Measurements from ENCODE around the gene PLET1. TPM values are rescaled to one million over a fixed set of nuclear protein-coding genes. Genes with fewer than 3 reads are reported as not detected.

The PLET1 gene
- total and polyA plus RNA-seq, 2 of the 8 experiments (the other 6 are each of a cell fraction or from before 2014, with no cell fraction given), result not detected

DNA sequence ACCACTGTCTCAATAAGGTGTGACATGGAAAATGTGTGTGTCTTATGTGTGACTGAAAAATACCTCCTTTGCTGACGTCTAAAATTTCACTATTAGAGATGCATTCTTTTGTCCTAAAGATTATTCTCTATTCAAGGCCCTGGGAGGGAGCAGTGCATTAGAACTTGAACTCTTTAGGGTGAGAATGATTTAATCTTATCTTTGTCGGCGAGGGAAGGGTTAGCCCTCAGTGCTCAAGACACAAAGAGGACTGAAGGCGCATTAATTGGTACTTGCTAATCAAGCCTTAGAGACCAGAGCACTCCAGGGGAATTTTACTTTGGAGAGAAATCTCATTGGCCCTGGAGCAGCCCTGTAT lies 29.8 kb upstream of the PLET1 start (continued):
- TF ChIP-seq POLR2AphosphoS5 (IDR thresholded peaks at IDR 0.05; ENCODE audit: low read depth, low read length) (no peak), MAFK (IDR thresholded peaks at IDR 0.05; ENCODE audit: low read depth, low read length) (no peak), TCF12 (IDR thresholded peaks at IDR 0.05; ENCODE audit: low read depth, low read length) (no peak), SAP30 (IDR thresholded peaks at IDR 0.05; ENCODE audit: insufficient read depth, insufficient replicate concordance, low read length) (no peak), NANOG (IDR thresholded peaks at IDR 0.05; ENCODE audit: insufficient read depth, low read depth, low read length, poor library complexity, severe bottlenecking) (no peak), CEBPB (IDR thresholded peaks at IDR 0.05; ENCODE audit: low read depth, low read length) (no peak)
